Lower leg skin (tissue), 4 donors: Measurements from ENCODE around the gene CLDN2. TPM values are rescaled to one million over a fixed set of nuclear protein-coding genes. Genes with fewer than 3 reads are reported as not detected.

Experiments used
- DNase-seq, 2 donors: peaks; one replicate each; pipeline ENCODE4 v3.0.0-alpha.2; 2019; ENCODE audit warnings: low spot score in 2 of 2
- H3K4me3 ChIP-seq: fragments of 200-600 bp; sonication (generic); 2 replicates; pipeline ENCODE4 v1.5.1; 2017; ENCODE audit warnings: mild to moderate bottlenecking, low read depth; ENCODE audit not compliant: poor library complexity, severe bottlenecking
- CTCF ChIP-seq, 3 donors: fragments of 450-650 bp; IDR thresholded peaks; one replicate each; pipeline ENCODE4 v1.5.1; 2016; ENCODE audit warnings: antibody characterized with exemption in 3 of 3, mild to moderate bottlenecking in 3 of 3, moderate library complexity in 2 of 3
- POLR2A ChIP-seq, 2 donors: fragments of 450-650 bp; IDR thresholded peaks; one replicate each; pipeline ENCODE4 v1.6.1; 2016 to 2017; ENCODE audit warnings: antibody characterized with exemption in 2 of 2, mild to moderate bottlenecking in 1 of 2, moderate library complexity in 1 of 2
- WGBS, 2 donors: methylation state at CpG; one replicate each; pipeline ENCODE4 v1.1.5; 2018; 5-methylcytosine and 5-hydroxymethylcytosine counted together
- intact Hi-C: fragments of 100-400 bp; cut with DNase I; formaldehyde crosslinking; loops from one replicate; pipeline ENCODE4 v1.15.0; 2023; ENCODE audit warnings: low total_unique reads
- total RNA-seq, 4 donors: library from RNA; depleted of rRNA; stranded (reverse); fragments of >200 nt; gene quantifications; one replicate each; pipeline ENCODE4 v1.1.0, GENCODE V29; 2016

CLDN2 gene
- total RNA-seq, 4 donors from 2014 or later: not detected

GRCh38 chrX:106903856-106904528, 16.2 kb upstream of the CLDN2 start:
- TF ChIP-seq POLR2A (IDR thresholded peaks at IDR 0.05) (no peak), CTCF (IDR thresholded peaks at IDR 0.05) (no peak)
- DNase-seq: no peak

GRCh38 chrX:106905064-106905708, 15.0 kb upstream of the CLDN2 start:
- no peak for DNase-seq
- H3K4me3 ChIP-seq: no peak overlapping the region
- no peak for TF ChIP-seq POLR2A (IDR thresholded peaks at IDR 0.05)
- TF ChIP-seq CTCF (IDR thresholded peaks at IDR 0.05): no peak
- WGBS, 2 donors: 48 to 62% methylated on average over 5 of the region's 5 CpGs
- intact Hi-C loops: no loop called here

More at GRCh38 chrX:106903856-106904528, 16.2 kb upstream of the CLDN2 start:
- intact Hi-C loops: no loop called here
- 71 to 73% methylated on average over 5 of the region's 5 CpGs for WGBS, 2 donors
- H3K4me3 ChIP-seq: no peak overlapping the region

DNA sequence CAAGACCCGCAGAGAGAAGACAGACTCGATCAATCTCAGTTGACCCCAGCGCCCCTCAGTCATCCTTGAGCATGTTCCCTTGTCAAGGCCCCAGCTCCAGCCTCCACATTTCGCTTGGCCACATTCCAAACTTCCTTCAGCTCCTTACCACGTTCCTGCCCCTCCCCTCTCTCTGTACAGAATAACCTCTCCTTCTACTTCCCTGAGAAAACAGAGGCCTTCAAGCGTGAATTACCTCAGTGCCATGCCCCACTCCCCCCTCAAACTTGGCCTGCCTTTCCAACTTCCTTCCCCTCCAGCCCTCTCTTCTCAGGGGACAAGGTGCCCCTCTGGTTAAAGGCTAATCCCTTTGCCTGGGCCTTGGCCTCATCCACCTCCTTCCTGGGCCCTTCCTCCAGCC, 13.8 kb upstream of the CLDN2 start:
- no peak for DNase-seq
- H3K4me3 ChIP-seq: no peak overlapping the region
- intact Hi-C loops: no loop called here
- 61 to 72% methylated on average over 6 of the region's 6 CpGs for WGBS, 2 donors
- no peak for TF ChIP-seq POLR2A (IDR thresholded peaks at IDR 0.05)
- no peak for TF ChIP-seq CTCF (IDR thresholded peaks at IDR 0.05)

DNA sequence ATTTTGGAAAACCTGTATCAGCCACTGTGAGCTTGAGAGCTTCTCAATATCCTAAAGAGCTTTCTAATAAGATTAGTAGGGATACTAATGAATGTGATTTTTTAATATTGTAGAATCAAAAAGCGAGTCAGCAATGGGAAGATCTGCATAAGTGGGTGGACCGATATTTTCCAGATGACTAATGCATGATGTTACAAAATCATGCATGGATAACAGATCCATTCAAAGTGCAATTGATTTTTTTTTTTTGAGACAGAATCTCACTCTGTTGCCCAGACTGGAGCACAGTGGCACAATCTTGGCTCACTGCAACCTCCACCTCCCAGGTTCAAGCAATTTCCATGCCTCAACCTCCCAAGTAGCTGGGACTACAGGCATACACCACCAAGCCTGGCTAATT, 7.3 kb upstream of the CLDN2 start:
- intact Hi-C loops: no loop called here
- 29 to 41% methylated on average over 2 of the region's 2 CpGs for WGBS, 2 donors
- no peak overlapping the region for H3K4me3 ChIP-seq
- no peak for TF ChIP-seq POLR2A (IDR thresholded peaks at IDR 0.05)
- no peak for TF ChIP-seq CTCF (IDR thresholded peaks at IDR 0.05)
- DNase-seq: no peak

DNA sequence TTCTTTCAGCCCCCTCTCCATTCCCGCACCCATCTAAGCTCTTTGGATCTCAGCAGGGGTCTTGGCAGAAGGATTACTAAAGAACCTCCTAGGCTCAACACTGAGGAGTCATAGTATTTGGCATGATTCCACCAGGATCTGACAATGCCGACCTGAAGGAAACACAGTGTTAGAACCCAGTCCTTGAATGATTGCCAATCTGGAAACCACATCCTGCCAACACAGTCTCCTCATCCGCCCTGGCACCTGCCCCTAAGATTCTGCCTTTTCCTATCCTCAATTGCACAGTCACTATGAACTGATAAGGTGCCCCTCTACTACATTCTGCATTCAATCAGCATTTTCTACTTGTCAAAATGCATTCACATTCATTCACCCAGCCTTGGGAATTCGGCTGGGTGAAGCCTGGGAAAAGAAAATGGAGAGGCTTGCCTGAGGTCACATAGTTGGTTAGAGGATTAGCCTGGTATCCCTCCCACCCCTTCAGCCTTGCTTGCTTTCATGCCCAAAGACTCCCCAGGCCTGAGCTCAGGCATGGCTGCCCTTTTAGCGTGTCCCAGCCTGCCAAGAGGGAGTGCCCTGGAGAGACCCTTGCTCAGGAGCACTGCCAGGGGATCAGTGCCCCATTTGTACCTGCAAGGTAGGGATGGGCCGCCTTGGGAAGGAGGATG, 2.2 kb upstream of the CLDN2 start:
- no peak for DNase-seq
- WGBS, 2 donors: 14 to 39% methylated on average over 4 to 6 of the region's 6 CpGs
- no peak overlapping the region for H3K4me3 ChIP-seq
- no peak for TF ChIP-seq CTCF (IDR thresholded peaks at IDR 0.05)
- TF ChIP-seq POLR2A (IDR thresholded peaks at IDR 0.05): no peak
- intact Hi-C loops: no loop called here
